K562 (cell line): ENCODE data around the gene TRIM37. TPM values are rescaled to one million over a fixed set of nuclear protein-coding genes. Genes with fewer than 3 reads are reported as not detected.

Experiments
- ADNP ChIP-seq: fragments of 200-800 bp; sonication (Bioruptor generic); IDR thresholded peaks from 2 replicates; pipeline ENCODE4 v1.6.1; 2016; ENCODE audit warnings: missing genetic modification characterization, missing compliant biosample characterization
- HIVEP1 ChIP-seq: fragments of 250-450 bp; sonication (Bioruptor Pico); IDR thresholded peaks from 2 replicates; pipeline ENCODE4 v1.4.0; 2020; ENCODE audit warnings: mild to moderate bottlenecking
- HNRNPL ChIP-seq: fragments of 200-400 bp; formaldehyde crosslinking; IDR thresholded peaks from 2 replicates; pipeline ENCODE4 v1.6.1; 2017; ENCODE audit warnings: low read depth, mild to moderate bottlenecking, low read length
- NFYB ChIP-seq: IDR thresholded peaks from 2 replicates; pipeline ENCODE4 v1.6.1; 2011; ENCODE audit warnings: mild to moderate bottlenecking, moderate library complexity; ENCODE audit not compliant: insufficient read length; ENCODE audit errors: extremely low read depth
- POLR3A ChIP-seq: IDR thresholded peaks from 2 replicates; pipeline ENCODE4 v1.6.1; 2011; ENCODE audit warnings: borderline replicate concordance, mild to moderate bottlenecking, moderate library complexity; ENCODE audit not compliant: insufficient read length, insufficient read depth; ENCODE audit errors: extremely low read depth
- REST ChIP-seq, 2 experiments: fragments of 450-650 bp; formaldehyde crosslinking in 1 of 2; IDR thresholded peaks; 2 replicates each; pipeline versions ENCODE4 v1.4.0 to v1.6.1; 2014 to 2020; ENCODE audit warnings: mild to moderate bottlenecking in 2 of 2, borderline replicate concordance in 1 of 2, low read depth in 1 of 2
- SAFB2 ChIP-seq: fragments of 200-400 bp; formaldehyde crosslinking; IDR thresholded peaks from 2 replicates; pipeline ENCODE4 v1.6.1; 2018; ENCODE audit warnings: borderline replicate concordance, low read length, low read depth, moderate library complexity; ENCODE audit not compliant: severe bottlenecking
- SNIP1 ChIP-seq: fragments of 450-650 bp; IDR thresholded peaks from 2 replicates; pipeline ENCODE4 v1.7.1; 2017; ENCODE audit warnings: low read depth, mild to moderate bottlenecking
- THAP12 ChIP-seq: fragments of 250-450 bp; sonication (Bioruptor Pico); IDR thresholded peaks from 2 replicates; pipeline ENCODE4 v1.9.0; 2021; ENCODE audit warnings: mild to moderate bottlenecking, inconsistent platforms
- ZNF224 ChIP-seq: sonication (generic); formaldehyde crosslinking; IDR thresholded peaks from 2 replicates; pipeline ENCODE4 v1.8.0; 2022; ENCODE audit warnings: mild to moderate bottlenecking, missing genetic modification reagents
- polyA plus RNA-seq, 8 experiments: library from polyadenylated mRNA; depleted of rRNA in 4 of 8; stranded (reverse) in 5 of 8; unstranded in 3 of 8; fragments of >200 nt; fragmentation: Nextera tagmentation in 2 of 8; fragmentation: Illumina TruSeq in 1 of 8; extraction: Ambion mirVana in 2 of 8; extraction: Trizol in 1 of 8; gene quantifications; 2 replicates each; pipeline versions ENCODE4 v1.2.1 to v1.2.3, GENCODE V29; 2011 to 2014; ENCODE audit warnings: inconsistent platforms in 1 of 8, missing spikeins in 1 of 8
- total RNA-seq, 7 experiments: library from RNA; depleted of rRNA in 6 of 7; stranded (reverse); fragments of >200 nt in 6 of 7; fragmentation: Illumina TruSeq in 2 of 7; extraction: Trizol in 2 of 7; gene quantifications; 2 replicates each; pipeline versions ENCODE4 v1.2.1 to v1.2.3, GENCODE V29; 2011 to 2021; ENCODE audit warnings: low replicate concordance in 1 of 7
- TF ChIP-seq, protein P1 (sequence below), 3 experiments: IDR thresholded peaks in 2 of 3; conservative IDR thresholded peaks in 1 of 3; 2 replicates each; pipeline ENCODE4 v1.5.1; 2011 to 2012; ENCODE audit warnings: low read length in 3 of 3, mild to moderate bottlenecking in 3 of 3, control low read depth in 2 of 3, improper control_type of control experiment in 1 of 3, inconsistent platforms in 1 of 3, low read depth in 1 of 3, mixed read lengths in 1 of 3, moderate library complexity in 1 of 3; ENCODE audit not compliant: insufficient read depth in 2 of 3
- TF ChIP-seq, protein P2 (sequence below): sonication (generic); formaldehyde crosslinking; IDR thresholded peaks from 2 replicates; pipeline ENCODE4 v1.8.0; 2022; ENCODE audit warnings: mild to moderate bottlenecking, missing genetic modification reagents, borderline replicate concordance

TRIM37 gene
- total and polyA plus RNA-seq, 9 of the 15 experiments (the other 6 are each of a cell fraction or from before 2014, with no cell fraction given), result 4.5 to 31.4 (median 23.8) TPM

DNA sequence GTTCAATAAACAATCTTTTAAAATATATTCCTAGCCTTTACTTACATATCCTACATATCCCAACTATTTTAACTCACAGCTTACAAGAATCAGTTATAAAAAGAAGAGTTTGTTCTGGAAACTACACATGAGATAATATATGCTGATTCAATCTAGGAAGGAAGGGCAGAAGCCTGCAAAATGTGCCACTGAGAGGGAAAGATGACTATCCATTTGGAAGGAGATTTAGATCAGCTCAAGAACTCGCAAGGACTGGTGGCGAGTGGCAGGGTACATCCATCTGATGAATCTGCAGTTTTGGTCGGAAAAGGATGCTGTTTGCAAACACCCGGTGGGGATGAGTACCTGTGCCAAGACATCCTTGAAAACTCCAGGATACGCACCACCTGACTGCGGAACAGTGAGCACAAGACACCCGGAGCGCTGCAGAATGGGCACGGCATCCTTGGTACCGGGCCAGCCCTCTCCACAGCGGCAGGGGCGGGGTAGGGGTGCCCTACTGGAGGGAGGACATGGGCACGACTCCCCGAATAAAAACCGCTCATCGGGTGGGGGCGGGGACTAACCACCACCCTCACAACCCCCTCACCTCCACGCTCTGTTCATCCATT is 723 bp downstream of the TRIM37 start (continued):
- no peak for TF ChIP-seq REST (IDR thresholded peaks at IDR 0.05; ENCODE audit: borderline replicate concordance)
- 0 out of 2 replicates have a peak, but pooled peaks have one; percentile 38 for TF ChIP-seq REST (CRISPR knock-in tag; IDR thresholded peaks at IDR 0.05; ENCODE audit: low read depth)
- TF ChIP-seq HIVEP1, result no peak
- TF ChIP-seq ADNP (tag), result no peak
- TF ChIP-seq, protein P1, sequence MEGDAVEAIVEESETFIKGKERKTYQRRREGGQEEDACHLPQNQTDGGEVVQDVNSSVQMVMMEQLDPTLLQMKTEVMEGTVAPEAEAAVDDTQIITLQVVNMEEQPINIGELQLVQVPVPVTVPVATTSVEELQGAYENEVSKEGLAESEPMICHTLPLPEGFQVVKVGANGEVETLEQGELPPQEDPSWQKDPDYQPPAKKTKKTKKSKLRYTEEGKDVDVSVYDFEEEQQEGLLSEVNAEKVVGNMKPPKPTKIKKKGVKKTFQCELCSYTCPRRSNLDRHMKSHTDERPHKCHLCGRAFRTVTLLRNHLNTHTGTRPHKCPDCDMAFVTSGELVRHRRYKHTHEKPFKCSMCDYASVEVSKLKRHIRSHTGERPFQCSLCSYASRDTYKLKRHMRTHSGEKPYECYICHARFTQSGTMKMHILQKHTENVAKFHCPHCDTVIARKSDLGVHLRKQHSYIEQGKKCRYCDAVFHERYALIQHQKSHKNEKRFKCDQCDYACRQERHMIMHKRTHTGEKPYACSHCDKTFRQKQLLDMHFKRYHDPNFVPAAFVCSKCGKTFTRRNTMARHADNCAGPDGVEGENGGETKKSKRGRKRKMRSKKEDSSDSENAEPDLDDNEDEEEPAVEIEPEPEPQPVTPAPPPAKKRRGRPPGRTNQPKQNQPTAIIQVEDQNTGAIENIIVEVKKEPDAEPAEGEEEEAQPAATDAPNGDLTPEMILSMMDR (IDR thresholded peaks at IDR 0.05 in 2 of 3, conservative IDR thresholded peaks at IDR 0.05 in 1 of 3; ENCODE audit: insufficient read depth in 2 of 3, low read depth in 1 of 3, low read length in 3 of 3), result no peak
- no peak for TF ChIP-seq SAFB2
- 0 out of 2 replicates have a peak, but pooled peaks have one; percentile 41 for TF ChIP-seq HNRNPL
- no peak for TF ChIP-seq THAP12
- no peak for TF ChIP-seq SNIP1
- TF ChIP-seq ZNF224 (CRISPR knock-in tag), result no peak
- no peak for TF ChIP-seq POLR3A
- TF ChIP-seq, protein P2, sequence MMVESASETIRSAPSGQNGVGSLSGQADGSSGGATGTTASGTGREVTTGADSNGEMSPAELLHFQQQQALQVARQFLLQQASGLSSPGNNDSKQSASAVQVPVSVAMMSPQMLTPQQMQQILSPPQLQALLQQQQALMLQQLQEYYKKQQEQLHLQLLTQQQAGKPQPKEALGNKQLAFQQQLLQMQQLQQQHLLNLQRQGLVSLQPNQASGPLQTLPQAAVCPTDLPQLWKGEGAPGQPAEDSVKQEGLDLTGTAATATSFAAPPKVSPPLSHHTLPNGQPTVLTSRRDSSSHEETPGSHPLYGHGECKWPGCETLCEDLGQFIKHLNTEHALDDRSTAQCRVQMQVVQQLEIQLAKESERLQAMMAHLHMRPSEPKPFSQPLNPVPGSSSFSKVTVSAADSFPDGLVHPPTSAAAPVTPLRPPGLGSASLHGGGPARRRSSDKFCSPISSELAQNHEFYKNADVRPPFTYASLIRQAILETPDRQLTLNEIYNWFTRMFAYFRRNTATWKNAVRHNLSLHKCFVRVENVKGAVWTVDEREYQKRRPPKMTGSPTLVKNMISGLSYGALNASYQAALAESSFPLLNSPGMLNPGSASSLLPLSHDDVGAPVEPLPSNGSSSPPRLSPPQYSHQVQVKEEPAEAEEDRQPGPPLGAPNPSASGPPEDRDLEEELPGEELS, result no peak
- TF ChIP-seq NFYB, result no peak
